HG02610 (cell line): Measurements from ENCODE around the gene MRAS.
A peak's percentile ranks its signal among the peaks of the same experiment; 100 is the strongest.
"Not testable (repeated sequence)": the region's sequence is repeated elsewhere in the genome, so short reads cannot be mapped to it uniquely, and the experiment has no call there.

Experiments used
- ATAC-seq: cut with Tn5 transposase; IDR thresholded peaks from one replicate; pipeline ENCODE4 v1.9.1; 2021; ENCODE audit warnings: mild to moderate bottlenecking, moderate library complexity; ENCODE audit not compliant: unreplicated experiment

Gene MRAS

DNA sequence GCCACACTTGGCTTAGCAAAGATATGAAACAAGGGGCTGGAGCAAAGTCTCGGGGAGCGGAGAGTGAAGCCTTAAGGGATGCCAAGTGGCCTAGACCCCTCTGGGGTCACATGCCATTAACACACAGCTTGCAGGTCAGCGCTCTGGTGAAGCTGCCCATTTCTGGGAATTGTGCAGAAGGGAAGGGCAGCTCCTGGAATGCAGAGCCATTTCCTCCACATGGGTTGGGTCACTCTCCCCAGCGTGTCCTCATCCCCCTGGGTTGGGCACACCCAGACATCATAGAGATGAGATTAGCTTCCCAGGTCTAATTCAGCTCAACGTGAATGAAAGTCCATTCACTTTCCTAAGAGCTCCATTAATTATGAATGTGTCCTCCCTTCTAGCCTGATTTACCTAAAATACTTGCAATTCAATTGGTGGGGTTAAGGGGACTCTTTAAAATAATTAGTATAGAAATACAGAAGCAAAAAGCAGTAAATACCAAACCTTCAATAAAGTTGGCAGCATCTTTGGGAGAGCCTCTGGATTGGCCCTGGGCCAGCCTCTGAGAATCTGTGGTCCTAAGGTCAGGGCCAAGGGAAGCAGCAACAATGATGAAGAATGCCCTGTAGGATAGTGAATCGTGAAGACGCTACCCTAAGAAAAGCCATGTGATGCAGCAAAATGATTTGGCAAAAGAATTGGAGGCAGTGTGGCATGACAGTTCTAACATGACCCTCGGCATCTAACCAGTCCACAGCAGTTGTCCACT is 17.8 kb downstream of the MRAS start:
- no peak for ATAC-seq

DNA sequence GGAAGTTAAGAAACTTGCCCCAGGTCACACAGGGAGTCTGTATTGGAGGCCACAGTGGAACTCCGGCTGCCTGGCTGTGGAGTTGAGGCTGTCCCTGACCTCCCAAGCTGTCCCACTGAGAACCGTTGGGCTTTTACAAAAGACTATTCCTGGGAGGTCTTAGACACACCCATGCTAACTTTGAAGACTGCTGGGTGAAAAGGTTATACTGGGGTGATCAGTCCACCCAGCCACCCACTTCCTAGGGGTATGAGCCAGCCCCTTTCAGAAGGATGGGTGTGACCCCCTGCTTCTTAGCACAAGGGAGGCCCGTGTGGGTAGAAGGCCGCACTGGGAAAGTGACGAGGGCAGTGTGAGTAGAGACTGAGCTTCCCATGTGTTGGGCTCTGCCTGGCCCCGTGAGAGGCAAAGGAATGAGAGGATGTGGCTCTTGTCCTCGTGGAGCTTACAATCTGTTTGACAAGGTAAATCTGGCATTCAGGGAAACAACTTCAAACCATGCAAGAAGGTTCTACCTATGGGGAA is 19.0 kb downstream of the MRAS start:
- ATAC-seq, result no peak

DNA sequence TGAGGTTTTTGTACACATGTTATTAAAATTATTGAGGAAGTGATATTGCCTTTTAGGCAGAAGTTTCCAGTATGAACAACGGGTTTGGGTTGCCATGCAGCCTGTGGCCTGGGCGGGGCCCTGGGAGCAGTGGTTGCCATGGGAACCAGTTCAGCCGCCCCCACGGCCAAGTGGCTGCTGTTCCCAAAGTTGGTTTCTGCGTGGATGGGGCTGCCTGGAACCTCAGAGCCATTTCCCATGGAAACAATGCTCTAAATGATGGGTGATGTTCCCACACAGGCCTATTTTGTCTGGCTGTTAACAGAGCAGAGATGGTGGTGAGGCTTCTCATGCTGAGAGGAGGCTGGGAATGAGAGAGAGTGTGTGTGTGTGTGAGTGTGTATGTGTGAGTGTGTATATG is 19.5 kb downstream of the MRAS start:
- no peak for ATAC-seq

- no peak for ATAC-seq
Observed at GRCh38 chr3:138369151-138369900, 20.9 kb downstream of the MRAS start.

DNA sequence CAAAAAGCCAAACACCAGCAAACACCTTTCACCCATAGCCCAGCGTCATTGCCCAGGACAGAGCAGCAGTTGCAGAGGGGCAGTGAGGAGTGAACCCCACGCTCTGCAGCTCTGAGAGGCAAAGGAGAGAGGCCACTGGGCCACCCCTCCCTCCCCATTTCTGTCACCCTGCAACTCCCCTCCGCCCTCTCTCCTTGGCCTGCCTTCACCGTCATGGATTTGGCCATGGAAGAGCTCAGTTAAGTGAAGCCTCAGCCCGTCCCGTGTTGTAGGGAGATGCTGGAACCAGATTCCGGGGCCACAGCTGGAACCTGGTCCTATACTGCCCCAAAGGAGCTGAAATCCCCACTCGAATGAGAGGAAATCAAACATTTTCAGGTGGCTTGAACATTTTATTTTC is 21.9 kb downstream of the MRAS start:
- ATAC-seq, result no peak

DNA sequence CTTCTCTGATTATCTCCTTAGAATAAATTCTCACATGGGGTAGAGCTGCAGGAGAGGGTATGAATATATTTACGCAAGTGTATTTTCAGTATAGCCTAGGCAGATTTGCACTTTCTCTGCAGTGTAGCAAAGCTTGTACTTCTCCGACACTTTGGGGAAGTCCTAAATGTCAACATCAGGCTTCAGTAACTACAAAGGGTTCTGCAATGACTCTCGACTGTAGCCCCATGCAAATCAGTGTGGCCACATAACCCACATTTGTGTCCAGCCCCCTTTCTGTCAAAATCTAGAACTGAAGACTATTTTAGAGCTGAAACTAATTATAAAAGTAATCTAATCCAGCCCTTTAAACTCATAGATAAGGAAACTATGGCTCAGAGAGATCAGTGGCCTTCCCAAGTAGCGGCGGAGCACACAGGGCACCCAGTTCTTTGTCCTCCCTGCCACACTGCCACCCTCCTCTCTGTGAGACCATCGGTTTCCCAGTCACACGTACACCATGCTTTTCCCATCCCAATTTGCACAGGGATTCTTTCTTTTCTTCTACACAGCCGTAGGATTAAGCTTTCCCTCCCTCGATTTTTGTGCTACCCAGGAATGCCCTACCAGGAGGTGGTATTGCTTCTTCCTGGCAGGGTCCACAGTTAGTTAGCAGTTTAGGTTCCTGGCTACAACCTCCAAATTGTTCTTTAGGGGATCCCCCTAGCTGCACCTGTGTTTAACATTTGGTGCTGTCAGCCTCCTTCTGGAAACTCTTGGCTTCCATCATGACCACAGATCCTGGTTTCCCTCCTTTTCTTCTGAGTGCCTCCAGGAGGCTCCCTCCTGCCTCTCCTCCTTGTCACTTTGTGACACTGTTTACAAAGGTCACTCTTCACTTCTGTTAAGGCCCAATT is 22.9 kb downstream of the MRAS start:
- peak; percentile 100 for ATAC-seq

DNA sequence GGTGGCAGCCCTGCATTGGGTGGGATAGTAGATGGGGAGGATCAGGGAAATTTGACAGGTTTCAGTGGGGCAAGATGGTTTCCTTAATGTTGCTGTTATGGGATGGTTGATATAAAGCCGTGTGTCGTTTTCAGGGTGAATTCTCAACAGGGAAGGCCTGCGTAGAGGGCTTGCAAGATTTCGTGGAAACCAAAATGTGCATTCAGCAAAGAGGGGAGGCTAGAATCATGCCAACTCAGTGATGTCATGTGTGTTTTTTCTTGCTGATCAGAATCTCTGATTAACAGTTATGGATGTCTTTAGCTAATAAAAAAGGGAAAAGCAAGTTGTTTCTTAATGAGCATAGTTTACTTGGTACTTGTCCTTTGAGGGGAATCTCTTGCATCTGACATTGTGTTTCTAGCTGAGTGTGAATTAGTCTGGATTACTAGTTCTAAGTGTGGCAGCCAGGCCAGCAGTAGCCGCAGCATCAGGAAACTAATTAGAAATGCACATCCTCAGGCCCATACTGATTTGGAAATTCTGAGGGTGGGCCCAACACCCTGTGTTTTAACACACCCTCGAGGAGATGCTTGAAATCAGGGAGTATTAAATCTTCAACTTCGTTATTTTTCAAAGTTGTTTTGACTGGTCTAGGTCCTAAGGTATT is 24.8 kb downstream of the MRAS start:
- ATAC-seq, result no peak

GRCh38 chr3:138373736-138374094 is 25.3 kb downstream of the MRAS start:
- no peak for ATAC-seq

DNA sequence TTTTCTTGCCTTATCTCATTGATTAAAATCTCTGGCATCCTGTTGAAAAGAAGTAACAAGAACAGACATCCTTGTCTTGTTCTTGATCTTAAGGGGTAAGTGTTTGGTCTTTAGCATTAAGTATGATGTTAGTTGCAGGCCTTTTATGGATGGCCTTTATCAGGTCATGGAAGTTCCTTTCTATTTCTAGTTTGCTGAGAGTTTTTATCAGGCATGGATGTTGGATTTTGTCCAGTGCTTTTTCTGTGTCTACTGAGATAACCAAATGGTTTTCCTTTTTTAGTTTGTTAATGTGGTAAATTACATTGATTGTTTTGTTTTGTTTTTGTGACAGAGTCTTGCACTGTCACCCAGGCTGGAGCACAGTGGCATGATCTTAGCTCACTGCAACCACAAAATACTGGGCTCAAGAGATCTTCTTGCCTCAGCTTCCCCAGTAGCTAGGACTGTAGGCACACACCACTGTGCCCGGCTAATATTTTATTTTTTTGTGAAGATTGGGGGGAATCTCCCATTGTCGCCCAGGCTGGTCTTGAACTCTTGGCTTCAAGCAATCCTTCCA is 26.3 kb downstream of the MRAS start:
- no peak for ATAC-seq

DNA sequence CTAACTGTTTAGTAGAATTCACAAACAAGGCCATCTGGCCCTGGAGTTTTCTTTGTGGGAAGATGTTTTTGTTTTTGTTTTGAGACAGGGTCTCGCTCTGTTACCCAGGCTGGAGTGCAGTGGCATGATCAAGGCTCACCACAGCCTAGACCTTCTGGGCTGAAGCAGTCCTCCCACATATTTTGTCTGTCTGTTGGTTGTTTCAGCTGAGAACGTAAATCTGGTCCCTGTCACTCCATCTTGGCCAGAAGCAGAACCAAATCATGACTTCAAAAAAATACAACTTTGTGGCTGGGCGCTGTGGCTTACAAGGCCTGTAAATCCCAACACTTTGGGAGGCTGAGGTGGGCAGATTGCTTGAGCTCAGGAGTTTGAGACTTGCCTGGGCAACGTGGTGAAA is 27.1 kb downstream of the MRAS start:
- no peak for ATAC-seq

DNA sequence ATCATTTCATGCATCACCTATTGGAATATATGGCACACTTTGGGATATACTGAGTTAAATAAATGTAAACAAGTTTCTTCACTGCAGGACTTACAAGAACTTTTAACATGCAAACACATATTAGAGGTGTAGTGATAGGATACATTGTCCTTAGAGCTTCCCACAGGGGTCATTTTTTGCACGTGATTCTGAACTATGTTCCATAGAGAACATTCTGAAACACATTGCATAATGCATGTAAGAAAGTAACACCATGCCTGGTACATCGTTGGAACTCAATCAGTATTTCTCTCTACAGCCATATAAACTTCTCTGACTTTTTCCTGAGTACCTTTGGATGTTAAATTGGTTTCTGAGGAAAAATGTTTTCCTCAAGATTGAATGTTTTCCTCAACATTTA is 28.3 kb downstream of the MRAS start:
- ATAC-seq, result no peak

GRCh38 chr3:138377212-138377611 is 28.8 kb downstream of the MRAS start:
- not testable (repeated sequence) for ATAC-seq

GRCh38 chr3:138377804-138378203 is 29.4 kb downstream of the MRAS start:
- ATAC-seq, result no peak

DNA sequence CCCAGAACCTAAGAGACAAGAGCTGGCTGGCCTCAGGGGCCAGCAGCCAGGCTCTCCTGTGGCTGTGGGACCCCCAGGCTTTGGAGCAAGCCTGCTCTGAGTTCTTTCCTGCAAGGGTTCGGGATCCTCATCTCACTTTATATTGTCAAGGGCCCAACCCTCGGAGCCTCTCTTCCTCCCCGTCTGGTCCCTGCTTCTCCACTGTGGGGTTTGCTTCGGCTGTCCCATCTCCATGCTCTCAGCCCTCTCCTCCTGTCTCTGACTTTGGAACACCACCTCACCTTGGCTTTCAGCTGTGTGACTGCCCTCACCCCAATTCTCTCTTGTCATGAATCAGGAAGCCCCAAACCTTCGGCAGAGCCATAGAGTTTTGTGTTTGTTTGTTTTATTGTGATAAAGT is 30.0 kb downstream of the MRAS start:
- no peak for ATAC-seq

DNA sequence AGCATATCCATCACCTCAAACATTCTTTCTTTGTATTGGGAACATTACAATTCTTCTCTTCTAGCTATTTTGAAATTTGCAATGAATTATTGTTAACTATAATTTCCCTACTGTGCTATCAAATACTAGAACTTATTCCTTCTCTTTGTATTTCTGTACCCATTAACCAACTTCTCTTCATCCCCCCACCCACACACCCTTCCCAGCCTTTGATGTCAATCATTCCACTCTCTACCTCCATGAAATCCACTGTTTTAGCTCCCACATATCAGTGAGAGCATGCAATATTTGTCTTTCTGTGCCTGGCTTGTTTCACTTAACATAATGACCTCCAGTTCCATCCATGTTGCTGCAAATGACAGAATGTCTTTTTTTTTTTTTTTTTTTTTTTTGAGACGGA is 30.6 kb downstream of the MRAS start:
- no peak for ATAC-seq

DNA sequence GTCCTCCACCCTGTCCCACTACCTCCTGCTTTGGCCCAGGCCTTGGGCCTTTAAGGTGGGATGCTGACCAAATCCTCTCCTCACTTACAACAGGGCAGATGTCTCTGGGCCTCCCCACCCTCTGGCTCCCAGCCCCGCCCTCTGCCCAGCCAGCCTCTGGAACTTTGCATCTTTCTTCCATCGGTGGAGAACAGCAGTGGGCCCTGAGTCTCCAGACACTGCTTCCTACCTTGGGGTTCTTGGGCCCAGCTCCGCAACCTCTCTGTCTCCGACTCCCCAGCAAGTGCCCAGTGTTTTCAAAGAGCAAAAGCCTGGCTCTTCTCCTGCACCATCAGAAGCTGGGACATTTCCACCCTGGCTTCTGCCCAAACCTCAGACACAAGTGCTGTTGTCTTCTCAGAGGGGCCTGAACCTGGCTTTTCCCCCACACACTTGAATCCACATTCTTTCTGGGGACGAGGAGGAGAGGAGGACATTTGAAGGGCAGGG is 33.1 kb downstream of the MRAS start:
- ATAC-seq, result no peak

- ATAC-seq, result no peak
Observed at GRCh38 chr3:138381950-138382715, 33.8 kb downstream of the MRAS start.

DNA sequence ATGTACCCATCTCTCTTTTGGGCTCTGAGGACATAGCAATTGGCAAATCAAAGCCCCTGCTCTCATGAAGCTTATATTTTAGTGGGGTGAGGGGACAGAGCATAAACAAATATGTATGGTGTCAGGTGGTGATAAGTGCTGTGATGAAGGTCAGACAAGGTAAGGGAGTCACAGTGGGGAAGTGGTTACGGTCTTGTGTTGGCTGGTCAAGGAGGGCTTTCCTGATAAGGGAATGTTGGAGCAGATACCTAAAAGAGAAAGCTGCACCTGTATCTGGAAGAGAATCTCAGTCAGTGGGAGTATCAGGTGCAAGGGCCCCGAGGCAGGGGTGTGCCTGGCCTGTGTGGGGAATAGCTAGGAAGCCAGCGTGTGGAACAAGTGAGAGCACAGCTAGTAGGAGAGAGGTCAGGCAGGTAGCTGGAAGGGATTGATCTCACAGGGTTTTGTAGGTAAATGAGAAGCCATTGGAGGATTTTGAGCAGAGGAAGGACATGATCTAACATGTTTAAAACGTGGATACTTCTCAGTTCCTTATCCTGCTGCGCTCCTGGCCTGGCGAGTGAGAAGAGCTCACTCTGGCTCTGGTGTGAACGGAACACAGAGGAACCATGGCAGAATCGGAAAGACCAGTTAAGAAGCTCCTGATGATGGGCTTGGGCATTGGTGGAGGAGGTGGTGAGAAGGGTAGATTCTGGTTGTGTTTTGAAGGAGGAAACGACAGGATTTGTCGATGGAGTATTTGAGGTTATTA is 35.5 kb downstream of the MRAS start:
- no peak for ATAC-seq

DNA sequence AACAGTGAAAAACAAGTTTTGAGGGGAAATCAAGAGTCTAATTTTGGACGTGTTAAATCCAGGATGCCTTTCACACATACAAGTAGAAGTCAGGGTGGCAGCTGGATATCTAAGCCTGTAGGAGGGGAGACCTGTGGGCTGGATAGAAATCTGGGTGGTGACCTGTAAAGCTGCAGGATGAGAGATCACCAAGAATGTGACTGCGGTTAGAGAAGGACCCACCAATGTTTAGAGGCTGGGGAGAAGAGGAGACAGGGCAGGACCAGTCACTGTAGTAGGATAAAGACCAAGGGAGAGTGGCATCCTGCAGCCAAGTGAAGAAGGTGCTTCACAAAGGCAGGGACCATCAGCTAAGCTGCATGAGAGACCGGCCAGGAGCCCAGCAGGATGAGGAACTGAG is 36.2 kb downstream of the MRAS start:
- ATAC-seq, result no peak
